ENCODE results near the gene C10orf90.

DNA sequence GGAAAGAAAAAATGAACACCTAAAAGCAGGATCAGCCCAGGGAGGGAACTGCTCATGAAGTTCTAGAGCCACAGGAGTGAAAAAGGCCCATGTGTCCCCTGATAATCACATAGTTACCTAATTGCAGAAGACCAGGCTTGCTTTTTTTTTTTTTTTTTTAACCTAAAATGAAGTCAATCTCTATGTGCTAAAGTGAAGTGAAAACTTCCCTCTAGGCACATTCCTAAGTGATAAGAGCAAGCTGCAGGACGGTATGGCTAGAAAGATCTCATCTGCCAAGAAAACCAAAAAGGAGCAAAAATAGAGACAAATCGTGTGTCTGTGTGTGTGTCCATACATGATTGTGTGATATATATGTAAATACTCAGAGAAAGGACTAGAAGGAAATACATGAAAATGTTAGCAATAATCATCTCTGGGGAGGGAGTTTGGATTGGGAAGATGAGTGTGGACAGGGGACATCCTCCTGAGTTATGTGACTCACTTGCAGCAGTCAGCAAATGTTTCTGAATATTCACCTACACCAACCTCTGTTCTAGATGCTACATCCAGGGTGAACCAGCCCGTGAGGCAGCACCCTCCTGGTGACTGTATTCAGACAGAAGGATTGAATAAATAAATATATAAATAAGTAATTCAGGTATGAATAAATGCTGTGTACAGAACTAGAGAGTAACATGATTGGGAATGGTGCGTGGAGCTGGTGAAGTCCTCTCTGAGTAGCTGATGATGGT lies 76.4 kb downstream of the C10orf90 start:
- TF ChIP-seq TOX (CRISPR knock-in tag; IDR thresholded peaks at IDR 0.05; ENCODE audit: borderline replicate concordance) (no peak), CSDC2 (CRISPR knock-in tag; IDR thresholded peaks at IDR 0.05) (no peak), ZNF8 (CRISPR knock-in tag; IDR thresholded peaks at IDR 0.05) (no peak), GLIS3 (CRISPR knock-in tag; IDR thresholded peaks at IDR 0.05) (no peak), RARB (CRISPR knock-in tag; IDR thresholded peaks at IDR 0.05) (no peak), ARNTL (CRISPR knock-in tag; IDR thresholded peaks at IDR 0.05; ENCODE audit: borderline replicate concordance, low read depth) (no peak)
- TF ChIP-seq, protein P1, sequence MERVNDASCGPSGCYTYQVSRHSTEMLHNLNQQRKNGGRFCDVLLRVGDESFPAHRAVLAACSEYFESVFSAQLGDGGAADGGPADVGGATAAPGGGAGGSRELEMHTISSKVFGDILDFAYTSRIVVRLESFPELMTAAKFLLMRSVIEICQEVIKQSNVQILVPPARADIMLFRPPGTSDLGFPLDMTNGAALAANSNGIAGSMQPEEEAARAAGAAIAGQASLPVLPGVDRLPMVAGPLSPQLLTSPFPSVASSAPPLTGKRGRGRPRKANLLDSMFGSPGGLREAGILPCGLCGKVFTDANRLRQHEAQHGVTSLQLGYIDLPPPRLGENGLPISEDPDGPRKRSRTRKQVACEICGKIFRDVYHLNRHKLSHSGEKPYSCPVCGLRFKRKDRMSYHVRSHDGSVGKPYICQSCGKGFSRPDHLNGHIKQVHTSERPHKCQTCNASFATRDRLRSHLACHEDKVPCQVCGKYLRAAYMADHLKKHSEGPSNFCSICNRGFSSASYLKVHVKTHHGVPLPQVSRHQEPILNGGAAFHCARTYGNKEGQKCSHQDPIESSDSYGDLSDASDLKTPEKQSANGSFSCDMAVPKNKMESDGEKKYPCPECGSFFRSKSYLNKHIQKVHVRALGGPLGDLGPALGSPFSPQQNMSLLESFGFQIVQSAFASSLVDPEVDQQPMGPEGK (CRISPR knock-in tag; IDR thresholded peaks at IDR 0.05; ENCODE audit: borderline replicate concordance): no peak
- TF ChIP-seq, protein P2, sequence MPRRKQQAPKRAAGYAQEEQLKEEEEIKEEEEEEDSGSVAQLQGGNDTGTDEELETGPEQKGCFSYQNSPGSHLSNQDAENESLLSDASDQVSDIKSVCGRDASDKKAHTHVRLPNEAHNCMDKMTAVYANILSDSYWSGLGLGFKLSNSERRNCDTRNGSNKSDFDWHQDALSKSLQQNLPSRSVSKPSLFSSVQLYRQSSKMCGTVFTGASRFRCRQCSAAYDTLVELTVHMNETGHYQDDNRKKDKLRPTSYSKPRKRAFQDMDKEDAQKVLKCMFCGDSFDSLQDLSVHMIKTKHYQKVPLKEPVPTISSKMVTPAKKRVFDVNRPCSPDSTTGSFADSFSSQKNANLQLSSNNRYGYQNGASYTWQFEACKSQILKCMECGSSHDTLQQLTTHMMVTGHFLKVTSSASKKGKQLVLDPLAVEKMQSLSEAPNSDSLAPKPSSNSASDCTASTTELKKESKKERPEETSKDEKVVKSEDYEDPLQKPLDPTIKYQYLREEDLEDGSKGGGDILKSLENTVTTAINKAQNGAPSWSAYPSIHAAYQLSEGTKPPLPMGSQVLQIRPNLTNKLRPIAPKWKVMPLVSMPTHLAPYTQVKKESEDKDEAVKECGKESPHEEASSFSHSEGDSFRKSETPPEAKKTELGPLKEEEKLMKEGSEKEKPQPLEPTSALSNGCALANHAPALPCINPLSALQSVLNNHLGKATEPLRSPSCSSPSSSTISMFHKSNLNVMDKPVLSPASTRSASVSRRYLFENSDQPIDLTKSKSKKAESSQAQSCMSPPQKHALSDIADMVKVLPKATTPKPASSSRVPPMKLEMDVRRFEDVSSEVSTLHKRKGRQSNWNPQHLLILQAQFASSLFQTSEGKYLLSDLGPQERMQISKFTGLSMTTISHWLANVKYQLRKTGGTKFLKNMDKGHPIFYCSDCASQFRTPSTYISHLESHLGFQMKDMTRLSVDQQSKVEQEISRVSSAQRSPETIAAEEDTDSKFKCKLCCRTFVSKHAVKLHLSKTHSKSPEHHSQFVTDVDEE (CRISPR knock-in tag; IDR thresholded peaks at IDR 0.05): no peak
